NCI-H2171 (cell line): ENCODE data around the gene EME1.
A peak's percentile ranks its signal among the peaks of the same experiment; 100 is the strongest.
"Not testable (repeated sequence)": the region's sequence is repeated elsewhere in the genome, so short reads cannot be mapped to it uniquely, and the experiment has no call there.

Experiments
- DNase-seq: peaks from one replicate; lab custom pipeline; 2025; lab: John Stamatoyannopoulos, UW

Gene EME1

DNA sequence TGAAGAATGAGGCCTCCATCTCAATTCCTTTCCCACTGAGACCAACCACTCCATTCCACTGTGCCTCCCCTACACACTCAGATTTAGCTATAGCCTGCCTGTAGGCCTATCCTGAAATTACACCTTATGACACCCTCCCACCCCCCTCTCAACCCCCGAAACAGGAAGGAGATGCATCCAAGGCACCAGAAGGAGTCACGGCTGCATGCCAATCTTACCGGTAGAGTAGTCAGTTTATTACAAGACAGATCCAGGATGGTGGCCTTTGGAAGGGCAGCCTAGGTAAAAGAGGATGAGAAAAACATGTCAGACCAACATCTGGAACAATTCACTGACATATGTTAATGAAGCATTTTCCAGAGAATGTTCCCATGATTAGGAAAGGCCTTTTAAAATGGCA lies 21.7 kb downstream of the EME1 start:
- no peak for DNase-seq

DNA sequence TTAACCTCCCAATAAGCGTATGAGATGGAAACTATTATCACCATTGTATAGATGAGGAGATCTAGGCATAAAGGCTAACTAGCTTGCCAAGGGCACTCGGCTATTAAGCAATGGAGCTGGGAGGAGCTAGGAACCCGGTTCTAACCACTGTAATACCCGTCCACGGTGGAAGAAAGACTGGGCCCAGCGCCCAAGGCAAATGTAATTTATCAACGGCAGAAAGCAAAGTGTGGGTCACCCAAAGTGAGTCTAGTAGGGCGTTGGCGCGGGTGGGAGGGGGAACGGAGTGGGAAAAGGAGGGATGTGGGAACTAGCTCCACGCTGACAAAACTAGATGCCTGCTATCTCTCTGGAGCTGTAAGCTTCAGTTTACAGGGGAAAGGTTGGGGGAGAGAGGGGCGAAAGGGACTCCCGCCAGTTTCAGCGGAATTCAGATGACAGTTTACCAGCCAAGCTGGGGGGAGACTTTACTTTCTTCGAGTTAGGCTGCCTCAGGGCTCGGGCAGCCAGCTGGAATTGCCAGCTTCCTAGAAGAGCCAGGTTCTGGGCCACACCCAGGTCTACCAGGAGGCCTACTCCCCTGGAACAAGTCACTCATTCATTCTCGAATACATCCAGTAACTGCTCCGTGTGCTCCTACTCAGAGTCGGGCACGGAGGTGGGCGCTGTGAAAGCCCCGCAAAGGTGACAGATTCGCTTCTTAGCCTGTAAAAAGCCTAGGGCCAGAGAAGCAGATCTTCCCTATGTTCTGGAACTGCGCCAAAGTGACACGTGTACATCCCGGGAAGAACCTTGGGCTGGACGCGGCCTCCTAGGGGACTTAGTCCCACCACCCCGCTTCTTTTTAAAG lies 23.5 kb downstream of the EME1 start:
- peak; percentile 46 for DNase-seq

DNA sequence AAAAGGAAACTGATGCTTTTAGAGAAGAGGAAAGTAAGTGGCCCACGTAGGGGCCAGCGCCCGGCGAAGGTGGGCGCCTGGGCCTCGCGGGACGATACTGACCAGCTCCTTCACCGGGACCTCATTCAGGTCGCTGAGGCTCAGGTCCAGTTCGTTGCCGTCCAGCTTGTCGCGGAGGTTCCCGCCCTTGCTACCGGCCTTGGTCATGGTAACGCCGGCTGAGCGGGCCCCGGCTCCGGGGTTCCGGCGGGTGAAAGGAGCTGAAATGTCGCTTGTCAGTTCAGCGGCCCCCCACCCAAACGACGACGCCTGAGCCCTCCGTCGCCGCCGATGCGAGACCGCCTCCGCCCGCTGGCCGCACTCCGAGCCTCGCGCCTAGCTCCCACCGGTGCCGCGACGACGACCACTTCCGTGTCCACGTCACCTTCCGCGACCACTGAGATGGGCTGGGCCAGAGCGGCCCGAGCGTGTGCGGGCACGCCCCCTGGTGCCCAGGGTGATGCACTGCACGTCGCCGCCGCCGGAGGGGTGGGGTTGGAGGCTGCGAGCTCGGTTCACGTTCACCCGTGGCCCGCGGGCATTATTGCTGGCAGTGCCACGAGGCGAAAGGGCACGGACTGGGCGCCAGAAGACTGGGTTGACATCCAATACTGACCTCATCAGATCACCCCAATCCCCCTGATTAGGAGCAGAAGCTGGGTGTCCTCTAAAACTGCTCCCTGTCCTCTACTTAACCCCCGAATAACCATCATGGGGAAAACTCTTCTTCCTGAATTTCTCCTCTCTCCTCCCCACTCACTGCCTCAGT lies 24.3 kb downstream of the EME1 start, which contains the start of gene LRRC59:
Gene LRRC59 (minus strand): TSS at position 413 of the 808 bp plus-strand sequence. CDS start 206 bp downstream, at position 207.
- DNase-seq = peak; percentile 72

DNA sequence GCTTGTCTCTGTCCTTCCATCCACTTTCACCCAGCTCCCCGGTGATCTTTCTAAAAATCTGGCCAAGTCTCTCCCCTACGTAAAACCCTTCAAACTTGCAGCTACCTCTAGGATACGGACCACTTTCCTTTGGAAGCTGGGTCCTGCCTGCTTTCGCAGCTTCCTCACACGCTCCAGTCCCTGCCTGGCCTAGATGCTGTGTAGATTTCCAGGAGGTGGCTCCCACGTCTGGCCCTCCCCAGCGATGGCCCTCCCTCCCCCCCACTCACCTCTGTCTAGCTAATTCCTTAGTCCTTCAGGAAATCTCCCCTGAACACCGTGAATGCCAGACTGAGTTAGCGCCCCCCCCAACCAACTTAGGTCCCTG lies 24.9 kb downstream of the EME1 start:
- no peak for DNase-seq

DNA sequence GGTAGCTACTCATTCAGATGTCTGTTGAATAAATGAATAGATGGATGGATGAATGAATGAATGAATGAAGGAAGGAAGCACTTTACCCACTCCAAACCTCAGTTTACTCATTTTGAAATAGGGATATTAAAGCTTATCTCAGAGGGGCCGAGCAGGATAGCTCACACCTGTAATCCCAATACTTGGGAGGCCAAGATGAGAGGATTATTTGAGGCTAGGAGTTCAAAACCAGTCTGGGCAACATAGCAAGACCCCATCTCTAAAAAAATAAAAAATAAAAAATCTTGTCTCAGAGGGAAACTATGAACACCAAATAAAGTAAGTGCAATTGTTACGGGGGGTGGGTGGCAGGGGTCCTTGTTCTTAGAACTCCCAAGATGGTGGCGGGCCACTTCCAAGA lies 25.6 kb downstream of the EME1 start:
- not testable (repeated sequence) for DNase-seq

DNA sequence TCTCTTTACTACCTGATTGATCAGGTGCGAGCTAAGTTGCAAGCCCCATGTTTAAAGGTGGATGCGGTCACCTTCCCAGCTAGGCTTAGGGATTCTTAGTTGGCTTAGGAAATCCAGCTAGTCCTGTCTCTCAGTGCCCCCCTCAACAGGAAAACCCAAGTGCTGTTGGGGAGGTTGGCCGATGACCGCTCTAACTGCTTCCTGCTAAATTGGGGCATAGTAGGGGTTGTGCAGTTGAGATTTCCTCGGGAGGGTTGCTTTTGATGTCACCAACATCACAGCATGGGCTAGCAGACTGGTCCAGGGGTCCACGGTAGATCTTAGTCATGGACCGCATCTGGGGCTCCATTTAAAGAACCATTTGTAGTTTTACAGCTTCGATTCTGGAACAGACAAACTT lies 26.6 kb downstream of the EME1 start:
- not testable (repeated sequence) for DNase-seq

DNA sequence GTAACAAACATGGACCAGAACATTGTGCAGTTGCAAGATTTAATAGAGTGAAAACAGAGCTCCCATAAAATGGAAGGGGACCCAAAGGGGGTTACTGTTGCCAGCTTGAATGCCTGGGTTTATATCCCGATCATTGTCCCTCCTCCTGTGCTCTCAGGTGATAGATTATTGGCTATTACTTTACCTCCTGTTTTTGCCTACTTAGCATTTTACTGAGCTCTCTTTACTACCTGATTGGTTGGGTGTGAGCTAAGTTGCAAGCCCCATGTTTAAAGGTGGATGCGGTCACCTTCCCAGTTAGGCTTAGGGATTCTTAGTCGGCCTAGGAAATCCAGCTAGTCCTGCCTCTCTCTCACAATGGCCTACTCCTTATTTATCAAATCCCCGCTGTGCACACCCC lies 32.3 kb downstream of the EME1 start:
- DNase-seq = not testable (repeated sequence)

DNA sequence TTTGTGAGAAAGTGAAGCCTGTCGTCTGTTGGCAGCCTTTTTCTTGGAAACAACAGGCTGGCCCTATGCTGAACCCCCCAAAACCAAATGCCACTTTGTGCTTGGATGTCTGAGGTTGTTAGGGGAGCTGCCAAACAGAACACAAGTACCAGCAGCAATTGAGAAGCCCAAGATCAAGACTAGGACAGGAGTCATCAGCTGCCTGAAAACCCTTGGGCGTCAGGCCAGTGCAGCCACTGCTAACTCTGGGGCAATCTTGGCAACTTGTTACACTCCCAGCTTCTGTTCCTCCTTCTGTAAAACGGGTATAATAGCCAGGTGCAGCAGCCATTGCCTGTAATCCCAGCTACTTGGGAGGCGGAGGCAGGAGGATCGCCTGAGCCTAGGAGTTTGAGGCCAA lies 33.5 kb downstream of the EME1 start:
- no peak for DNase-seq

DNA sequence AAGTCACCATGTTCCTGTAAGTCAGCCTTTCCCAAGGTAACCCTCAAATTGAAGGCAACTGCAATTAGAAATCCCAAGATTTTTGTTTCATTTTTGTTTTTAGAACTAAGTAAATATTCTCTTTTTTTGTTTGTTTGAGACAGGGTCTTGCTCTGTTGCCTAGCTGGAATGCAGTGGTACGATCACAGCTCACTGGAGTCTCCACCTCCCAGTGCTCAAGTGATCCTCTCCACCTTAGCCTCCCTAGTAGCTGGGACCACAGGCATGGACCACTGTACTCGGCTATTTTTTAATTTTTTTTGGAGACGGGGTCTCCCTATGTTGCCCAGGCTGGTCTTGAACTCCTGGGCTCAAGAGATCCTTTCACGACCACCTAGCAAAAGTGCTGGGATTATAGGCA lies 34.9 kb downstream of the EME1 start:
- DNase-seq = no peak

DNA sequence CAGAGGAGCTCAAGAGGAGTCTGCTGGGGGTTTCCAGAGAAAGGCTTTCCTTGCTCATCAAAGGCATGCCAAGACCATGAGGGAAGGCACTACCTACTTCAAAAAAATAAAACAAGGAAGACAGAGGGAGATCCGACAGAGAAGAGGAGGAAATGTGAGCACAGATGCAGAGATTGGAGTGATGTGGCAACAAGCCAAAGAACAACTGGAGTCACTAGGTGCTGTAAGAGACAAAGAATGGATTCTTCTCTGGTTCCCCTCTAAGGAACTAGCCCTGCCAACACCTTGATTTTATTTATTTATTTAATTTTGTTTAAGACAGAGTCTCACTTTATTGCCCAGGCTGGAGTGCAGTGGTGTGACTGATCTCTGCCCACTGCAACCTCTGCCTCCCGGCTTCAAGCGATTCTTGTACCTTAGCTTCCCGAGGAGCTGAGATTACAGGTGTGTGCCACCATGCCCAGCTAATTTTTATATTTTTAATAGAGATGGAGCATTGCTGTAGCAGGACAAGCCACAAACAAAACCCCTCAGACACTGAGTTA lies 39.2 kb downstream of the EME1 start:
- DNase-seq = no peak

DNA sequence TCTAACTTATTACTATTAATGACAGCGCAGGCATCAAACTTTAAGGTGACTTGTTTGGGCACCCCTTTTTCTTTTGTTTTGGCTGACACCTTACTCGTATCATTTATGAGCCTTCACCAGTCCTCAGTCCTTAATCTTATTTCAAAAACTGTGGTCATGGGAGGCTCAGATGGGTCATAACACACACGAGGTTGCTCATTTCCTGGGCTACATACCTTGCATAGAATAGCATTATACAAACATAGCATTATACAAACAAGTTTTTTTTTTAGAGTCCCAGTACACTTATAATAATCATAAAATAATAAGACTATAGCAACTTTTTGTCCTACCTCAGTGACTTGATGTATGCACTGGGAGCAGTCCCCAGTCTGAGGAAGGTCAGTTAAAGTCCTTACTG lies 41.8 kb downstream of the EME1 start:
- DNase-seq = no peak

DNA sequence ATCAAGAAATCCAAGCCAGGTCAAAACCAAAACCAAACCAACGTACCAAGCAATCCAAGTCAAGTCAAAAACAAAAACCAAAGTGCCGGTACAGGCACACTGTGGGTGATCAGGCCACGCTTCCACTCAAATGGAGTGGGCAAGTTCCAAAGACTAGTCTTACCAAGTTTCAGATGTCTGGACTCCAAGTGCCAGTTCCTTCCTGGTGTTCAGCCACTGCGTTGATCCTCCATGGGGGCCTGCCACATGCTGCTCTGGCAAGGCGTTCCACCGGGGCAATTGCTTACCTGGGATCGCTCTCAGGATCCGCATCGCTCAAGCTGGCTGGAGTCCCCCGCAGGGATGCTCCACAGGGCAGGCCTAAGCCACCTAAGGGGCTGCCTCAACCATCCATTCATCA lies 46.5 kb downstream of the EME1 start:
- DNase-seq = not testable (repeated sequence)

DNA sequence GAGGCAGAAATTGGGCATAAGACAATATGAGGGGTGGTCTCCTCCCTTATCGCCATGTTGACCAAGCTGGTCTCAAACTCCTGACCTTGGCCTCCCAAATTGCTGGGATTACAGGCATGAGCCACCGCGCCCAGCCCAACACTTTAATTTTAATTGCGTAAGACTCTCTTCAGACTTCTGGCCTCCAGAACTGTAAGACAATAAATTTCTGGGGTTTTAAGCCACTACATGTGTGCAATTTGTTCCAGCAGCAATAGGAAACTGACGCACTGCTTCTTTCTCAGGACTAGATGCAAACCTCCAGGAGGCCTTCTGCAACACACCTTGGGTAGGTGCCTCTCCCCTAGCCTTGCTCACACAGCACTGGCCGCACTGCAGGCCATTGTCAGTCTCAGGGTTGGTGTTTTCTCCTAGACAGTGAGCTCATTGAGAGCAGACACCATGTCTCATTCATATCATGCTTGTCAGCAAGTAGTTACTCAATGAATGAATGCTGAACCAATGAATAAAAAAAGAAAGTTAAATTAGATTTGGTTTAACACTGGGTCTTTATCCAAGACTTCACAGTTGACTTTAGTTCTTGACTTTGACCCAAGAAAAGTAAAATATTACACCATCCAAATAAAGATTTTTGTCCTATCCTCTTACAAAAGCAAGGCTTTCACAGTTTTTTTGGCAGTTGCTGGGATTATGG lies 47.5 kb downstream of the EME1 start:
- no peak for DNase-seq

DNA sequence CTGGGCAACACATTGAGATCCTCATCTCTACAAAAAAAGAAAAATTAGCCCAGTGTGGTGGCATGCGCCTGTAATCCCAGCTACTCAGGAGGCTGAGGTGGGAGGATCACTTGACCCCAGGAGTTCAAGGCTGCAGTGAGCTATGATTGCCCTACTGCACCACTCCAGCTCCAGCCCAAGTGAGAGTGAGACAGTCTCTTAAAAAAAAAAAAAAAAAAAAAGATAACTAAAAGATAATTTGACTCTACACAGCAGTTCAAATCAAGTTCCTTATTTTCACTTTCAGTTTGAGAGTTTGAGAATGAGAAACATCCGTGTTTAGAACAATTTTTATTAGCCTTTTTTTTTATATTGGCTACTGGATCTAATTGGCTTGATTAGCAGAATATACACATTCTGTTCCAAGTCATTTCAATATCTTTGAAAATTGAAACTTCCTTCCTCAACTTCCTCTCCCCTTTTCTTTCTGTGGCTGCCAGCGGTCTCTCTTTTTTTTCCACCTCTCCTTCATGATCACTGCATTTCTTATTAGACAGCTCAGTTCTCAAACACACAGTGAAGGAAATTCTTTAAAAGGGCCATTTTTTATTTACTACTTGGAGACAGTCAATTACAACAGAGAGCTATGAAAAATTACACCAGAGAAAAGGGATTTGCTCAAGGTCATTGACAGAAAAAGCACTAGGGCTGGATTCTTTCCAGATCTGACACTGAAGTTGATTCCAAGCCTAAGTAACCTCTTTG lies 48.5 kb downstream of the EME1 start:
- DNase-seq = no peak

DNA sequence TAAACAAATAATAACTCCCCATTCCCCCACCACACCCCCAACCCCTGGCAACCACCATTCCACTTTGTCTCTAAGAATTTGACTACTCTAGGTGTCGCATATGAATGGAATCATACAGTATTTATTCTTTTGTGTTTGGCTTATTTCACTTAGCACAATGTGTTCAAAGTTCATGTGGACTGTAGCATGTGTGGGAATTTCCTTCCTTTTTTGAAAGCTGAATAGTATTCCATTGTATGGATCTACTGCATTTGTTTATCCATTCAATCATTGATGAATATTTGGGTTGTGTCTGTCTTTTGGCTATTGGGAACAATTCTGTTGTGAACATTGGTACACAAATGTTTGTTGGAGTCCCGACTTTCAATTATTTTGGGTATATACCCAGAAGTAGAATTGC lies 49.7 kb downstream of the EME1 start:
- DNase-seq = no peak

DNA sequence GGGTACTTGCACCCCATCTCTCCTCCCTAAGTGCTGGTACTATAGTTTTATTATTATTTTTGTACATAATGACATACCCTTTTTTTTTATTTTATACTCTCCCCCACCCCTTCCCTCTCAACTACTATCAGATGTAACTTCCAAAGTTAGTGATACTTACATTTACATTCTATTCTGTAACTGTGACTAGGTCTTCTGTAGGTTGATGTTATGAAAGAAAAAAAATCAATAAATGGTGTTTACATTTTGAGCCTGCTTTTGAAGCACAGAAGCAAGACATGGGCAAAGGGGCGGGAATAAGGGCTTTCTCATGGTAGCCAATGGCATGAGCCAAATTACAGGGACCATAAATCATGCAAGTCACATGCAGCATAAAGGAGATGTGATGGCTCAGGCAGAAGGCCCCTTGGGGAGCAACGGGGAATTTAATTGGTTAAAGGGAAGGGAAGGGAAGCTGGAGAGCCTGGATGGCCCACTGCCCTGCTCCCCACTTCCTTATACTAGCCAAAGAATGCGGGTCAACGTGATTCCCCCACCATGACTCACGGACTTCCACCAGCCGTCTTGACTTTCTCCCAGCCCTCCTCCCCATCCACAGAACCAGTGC lies 50.6 kb downstream of the EME1 start:
- peak; percentile 27 for DNase-seq

DNA sequence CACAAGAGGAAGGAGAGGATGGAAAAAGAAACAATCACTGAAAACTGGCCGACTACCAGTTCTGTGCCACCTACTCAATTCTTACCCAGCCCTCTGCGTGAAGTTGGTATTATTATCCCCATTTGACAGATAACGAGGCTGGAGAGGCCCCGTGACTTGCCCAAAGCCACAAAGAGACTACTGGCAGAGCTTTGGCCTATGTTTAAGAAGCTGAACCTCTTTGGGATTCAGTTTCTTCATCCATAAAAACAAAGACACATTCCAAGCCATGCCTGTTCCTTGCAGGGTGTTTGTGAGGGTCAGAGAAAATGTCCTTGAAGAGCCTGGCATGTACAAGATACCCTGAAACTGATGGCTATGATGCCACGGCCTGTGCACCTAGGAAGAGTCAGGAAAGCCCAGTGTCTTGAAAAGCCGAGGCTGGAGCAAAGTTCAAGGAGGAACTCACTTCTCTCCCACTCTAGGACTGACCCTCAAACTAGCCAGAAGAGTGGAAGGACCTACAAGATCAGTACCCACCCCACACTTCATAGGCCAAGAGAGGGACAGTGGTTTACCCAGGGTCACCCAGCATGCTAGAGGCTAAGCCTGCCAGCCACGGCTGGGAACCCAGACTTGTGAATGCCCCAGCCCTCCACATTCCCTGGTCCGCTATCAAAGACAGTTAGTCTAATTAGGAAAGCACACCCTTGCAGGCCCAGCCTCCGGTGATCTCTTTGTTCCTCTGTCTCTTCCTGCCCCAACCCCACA lies 51.4 kb downstream of the EME1 start:
- DNase-seq = no peak

DNA sequence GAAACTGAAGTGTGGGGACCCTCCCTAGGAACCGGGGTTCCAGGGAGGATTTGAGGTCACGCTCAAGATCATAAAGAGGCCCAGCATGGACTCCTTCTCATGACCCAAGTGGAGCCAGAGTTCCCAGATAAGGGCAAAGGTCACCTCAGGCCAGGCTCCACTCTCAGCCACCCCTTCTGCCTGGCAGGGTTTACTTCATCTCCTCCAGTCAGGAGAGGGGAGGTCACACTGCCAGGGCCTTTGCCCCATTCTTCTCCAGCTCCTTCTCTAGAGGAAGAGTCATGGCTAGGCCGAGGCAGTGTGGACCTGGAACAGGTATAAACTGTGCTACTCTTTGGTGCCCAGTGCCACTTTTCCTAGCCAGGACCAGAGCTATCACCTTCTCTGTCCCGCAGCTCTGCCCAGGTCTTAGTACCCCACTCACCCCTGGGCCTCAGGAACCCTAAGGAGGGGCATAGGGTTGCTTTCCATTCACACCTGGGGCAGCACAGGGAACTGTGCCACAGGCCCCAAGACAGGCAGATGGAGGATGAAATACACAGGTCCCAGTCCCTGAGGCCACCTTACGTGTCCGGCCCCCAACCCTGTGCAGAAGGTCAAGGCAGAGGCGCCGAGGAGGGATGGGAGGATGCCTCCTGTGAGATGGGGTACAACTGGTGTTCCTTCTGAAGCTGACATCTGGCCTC lies 52.1 kb downstream of the EME1 start:
- no peak for DNase-seq

DNA sequence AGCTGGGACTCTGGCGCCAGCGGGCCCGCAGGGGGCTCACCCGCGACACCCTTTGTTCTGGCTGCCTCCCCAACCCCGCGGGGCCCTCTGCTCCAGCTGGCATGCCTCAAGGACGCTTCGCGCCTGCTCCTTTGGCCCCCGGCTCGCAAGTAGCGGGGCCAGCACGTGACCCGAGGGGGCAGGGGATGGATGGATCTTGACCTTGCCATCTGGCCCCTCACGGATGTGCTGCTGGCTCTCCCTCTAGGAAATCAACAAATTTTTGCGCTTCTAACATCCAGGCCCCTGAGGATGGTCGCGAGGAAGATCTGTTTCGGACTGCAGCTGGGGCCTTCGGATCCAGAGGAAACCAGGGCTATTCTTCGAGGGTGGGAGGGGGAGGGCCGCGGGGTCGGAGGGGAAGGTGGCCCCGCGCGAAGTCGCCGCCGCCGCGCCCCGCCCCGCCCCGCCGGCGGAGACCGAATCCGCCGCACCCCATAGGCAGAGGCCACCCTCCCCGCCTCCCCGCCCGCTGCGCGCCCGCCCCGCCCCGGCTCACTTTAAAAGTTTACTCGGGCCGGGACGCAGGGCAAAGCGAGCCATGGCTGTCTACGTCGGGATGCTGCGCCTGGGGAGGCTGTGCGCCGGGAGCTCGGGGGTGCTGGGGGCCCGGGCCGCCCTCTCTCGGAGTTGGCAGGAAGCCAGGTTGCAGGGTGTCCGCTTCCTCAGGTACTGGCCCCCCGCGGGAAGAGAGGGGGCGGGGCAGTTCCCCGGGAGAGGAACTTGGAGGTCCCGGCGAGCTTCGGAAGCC lies 52.8 kb downstream of the EME1 start, which contains the start of gene ACSF2:
Gene ACSF2 (plus strand): TSS at position 537 of the 790 bp plus-strand sequence. CDS start 44 bp downstream, at position 581.
- peak; percentile 65 for DNase-seq
